Measurements from ENCODE around the gene SLITRK1.

- TF ChIP-seq EZH2 (IDR thresholded peaks at IDR 0.05; ENCODE audit: borderline replicate concordance, low read depth, low read length, poor library complexity, severe bottlenecking) (no peak), CTCF (conservative IDR thresholded peaks at IDR 0.05; ENCODE audit: low read depth, low read length) (no peak)
Observed at GRCh38 chr13:83845106-83845505, 37.2 kb downstream of the SLITRK1 start.

Data from A673 (cell line).